ENCODE data around the gene MACROD2.

GRCh38 chr20:15224199-15224598 is 1228.9 kb downstream of the MACROD2 start:
- TF ChIP-seq POLR2A (IDR thresholded peaks at IDR 0.05; ENCODE audit: low read length) (no peak), MAZ (IDR thresholded peaks at IDR 0.05; ENCODE audit: borderline replicate concordance, low read depth, low read length) (no peak), REST (IDR thresholded peaks at IDR 0.05) (no peak), JUNB (IDR thresholded peaks at IDR 0.05) (no peak), CBX8 (IDR thresholded peaks at IDR 0.05) (no peak), RCOR1 (IDR thresholded peaks at IDR 0.05; ENCODE audit: low read depth, low read length) (no peak), BHLHE40 (IDR thresholded peaks at IDR 0.05; ENCODE audit: low read depth, low read length) (no peak)
- TF ChIP-seq, protein P1, sequence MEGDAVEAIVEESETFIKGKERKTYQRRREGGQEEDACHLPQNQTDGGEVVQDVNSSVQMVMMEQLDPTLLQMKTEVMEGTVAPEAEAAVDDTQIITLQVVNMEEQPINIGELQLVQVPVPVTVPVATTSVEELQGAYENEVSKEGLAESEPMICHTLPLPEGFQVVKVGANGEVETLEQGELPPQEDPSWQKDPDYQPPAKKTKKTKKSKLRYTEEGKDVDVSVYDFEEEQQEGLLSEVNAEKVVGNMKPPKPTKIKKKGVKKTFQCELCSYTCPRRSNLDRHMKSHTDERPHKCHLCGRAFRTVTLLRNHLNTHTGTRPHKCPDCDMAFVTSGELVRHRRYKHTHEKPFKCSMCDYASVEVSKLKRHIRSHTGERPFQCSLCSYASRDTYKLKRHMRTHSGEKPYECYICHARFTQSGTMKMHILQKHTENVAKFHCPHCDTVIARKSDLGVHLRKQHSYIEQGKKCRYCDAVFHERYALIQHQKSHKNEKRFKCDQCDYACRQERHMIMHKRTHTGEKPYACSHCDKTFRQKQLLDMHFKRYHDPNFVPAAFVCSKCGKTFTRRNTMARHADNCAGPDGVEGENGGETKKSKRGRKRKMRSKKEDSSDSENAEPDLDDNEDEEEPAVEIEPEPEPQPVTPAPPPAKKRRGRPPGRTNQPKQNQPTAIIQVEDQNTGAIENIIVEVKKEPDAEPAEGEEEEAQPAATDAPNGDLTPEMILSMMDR (IDR thresholded peaks at IDR 0.05), result no peak
- TF ChIP-seq, protein P2, sequence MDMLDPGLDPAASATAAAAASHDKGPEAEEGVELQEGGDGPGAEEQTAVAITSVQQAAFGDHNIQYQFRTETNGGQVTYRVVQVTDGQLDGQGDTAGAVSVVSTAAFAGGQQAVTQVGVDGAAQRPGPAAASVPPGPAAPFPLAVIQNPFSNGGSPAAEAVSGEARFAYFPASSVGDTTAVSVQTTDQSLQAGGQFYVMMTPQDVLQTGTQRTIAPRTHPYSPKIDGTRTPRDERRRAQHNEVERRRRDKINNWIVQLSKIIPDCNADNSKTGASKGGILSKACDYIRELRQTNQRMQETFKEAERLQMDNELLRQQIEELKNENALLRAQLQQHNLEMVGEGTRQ (IDR thresholded peaks at IDR 0.05), result no peak
- TF ChIP-seq, protein P3, sequence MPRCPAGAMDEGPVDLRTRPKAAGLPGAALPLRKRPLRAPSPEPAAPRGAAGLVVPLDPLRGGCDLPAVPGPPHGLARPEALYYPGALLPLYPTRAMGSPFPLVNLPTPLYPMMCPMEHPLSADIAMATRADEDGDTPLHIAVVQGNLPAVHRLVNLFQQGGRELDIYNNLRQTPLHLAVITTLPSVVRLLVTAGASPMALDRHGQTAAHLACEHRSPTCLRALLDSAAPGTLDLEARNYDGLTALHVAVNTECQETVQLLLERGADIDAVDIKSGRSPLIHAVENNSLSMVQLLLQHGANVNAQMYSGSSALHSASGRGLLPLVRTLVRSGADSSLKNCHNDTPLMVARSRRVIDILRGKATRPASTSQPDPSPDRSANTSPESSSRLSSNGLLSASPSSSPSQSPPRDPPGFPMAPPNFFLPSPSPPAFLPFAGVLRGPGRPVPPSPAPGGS (IDR thresholded peaks at IDR 0.05), result no peak

All from A549 (cell line).